ENCODE data around the gene AARS1. TPM values are rescaled to one million over a fixed set of nuclear protein-coding genes. Genes with fewer than 3 reads are reported as not detected.

The AARS1 gene
- total RNA-seq, 1 experiment from 2014 or later = 180 TPM

DNA sequence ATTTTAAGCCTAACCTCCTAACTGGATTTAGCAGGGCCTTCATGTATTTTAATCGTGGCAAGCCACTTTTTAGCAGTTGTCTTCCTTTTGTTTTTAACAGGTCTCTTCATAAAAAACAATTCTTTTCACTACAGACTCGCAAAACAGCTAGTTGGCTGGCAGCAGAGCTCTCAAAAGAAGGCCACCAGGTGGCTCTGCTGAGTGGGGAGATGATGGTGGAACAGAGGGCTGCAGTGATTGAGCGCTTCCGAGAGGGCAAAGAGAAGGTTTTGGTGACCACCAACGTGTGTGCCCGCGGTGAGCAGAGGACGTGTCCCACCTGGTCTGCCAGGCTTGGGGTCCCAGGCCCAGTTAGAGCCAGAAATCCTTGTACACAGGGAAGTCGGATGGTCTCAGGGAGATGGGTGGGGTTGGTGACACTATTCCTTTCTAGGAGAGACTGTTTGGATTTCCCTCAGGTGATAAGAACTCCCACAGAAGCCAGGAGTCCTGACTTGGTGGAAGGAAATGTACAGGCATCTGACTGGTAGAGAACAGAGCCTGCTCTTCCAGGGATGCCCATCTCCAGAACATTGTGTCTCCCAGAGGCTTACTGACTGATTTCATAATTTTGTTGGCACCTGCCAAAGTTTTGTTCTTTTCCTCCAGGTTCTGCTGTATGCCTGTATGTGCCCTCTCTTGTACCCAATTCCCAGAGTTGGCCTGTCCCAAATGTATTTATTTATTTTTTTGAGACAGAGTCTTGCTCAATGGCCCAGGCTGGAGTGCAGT, 42.5 kb upstream of the AARS1 start:
- Histone ChIP-seq H3K27me3 (ENCODE audit: insufficient read depth, low read depth) (no peaks in the 10 kb centered on the region), H3K4me2 (no peak overlapping the region), H3K27ac (no peak overlapping the region), H3F3A (ENCODE audit: insufficient read depth, low read depth) (peaks cover 10% of the 10 kb centered on the region; the same call in 1 of the 2 replicates), H3K4me3 (no peak overlapping the region), H3K79me2 (ENCODE audit: low read depth) (no peaks in the 10 kb centered on the region), H3K9me2 (ENCODE audit: insufficient read depth) (no peaks in the 10 kb centered on the region), H3K4me1 (replicated peaks; ENCODE audit: insufficient read depth) (no peaks in the 10 kb centered on the region), H4K20me1 (ENCODE audit: insufficient read depth) (no peaks in the 10 kb centered on the region), H3K9me3 (ENCODE audit: insufficient read depth, low read depth) (no peaks in the 10 kb centered on the region), H3K36me3 (ENCODE audit: low read depth) (0 out of 2 replicates have a peak, but pooled peaks cover 8% of the 10 kb centered on the region), H2AFZ (no peak overlapping the region)
- peak in 1 of 2 experiments; percentile 9 for DNase-seq
- no TSS peak for BruUV-seq (replicated peaks)
- ChIA-PET CTCF (interaction anchor here (0.6 kb wide), 1 partner anchor 38 kb away, joined by 5 read pairs; no protein-coding TSS in a partner anchor), POLR2A (ENCODE audit: unreplicated experiment) (no interaction called here)
- TF ChIP-seq EZH2 (IDR thresholded peaks at IDR 0.05; ENCODE audit: low read depth) = no peak
- TF ChIP-seq, protein P1, sequence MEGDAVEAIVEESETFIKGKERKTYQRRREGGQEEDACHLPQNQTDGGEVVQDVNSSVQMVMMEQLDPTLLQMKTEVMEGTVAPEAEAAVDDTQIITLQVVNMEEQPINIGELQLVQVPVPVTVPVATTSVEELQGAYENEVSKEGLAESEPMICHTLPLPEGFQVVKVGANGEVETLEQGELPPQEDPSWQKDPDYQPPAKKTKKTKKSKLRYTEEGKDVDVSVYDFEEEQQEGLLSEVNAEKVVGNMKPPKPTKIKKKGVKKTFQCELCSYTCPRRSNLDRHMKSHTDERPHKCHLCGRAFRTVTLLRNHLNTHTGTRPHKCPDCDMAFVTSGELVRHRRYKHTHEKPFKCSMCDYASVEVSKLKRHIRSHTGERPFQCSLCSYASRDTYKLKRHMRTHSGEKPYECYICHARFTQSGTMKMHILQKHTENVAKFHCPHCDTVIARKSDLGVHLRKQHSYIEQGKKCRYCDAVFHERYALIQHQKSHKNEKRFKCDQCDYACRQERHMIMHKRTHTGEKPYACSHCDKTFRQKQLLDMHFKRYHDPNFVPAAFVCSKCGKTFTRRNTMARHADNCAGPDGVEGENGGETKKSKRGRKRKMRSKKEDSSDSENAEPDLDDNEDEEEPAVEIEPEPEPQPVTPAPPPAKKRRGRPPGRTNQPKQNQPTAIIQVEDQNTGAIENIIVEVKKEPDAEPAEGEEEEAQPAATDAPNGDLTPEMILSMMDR (conservative IDR thresholded peaks at IDR 0.05) = peak; percentile 63
- intact Hi-C loops (cut with micrococcal nuclease; ENCODE audit: unreplicated experiment) = no loop called here

GRCh38 chr16:70331091-70331490, 41.8 kb upstream of the AARS1 start:
- H3K4me2 ChIP-seq = no peak overlapping the region
- no peak overlapping the region for H3K27ac ChIP-seq
- peaks cover 10% of the 10 kb centered on the region; the same call in 1 of the 2 replicates for H3F3A ChIP-seq (ENCODE audit: insufficient read depth, low read depth)
- H3K79me2 ChIP-seq (ENCODE audit: low read depth) = no peaks in the 10 kb centered on the region
- no peaks in the 10 kb centered on the region for H3K9me2 ChIP-seq (ENCODE audit: insufficient read depth)
- no peaks in the 10 kb centered on the region for H4K20me1 ChIP-seq (ENCODE audit: insufficient read depth)
- no peaks in the 10 kb centered on the region for H3K4me1 ChIP-seq (replicated peaks; ENCODE audit: insufficient read depth)
- CTCF ChIA-PET = interaction anchor here (0.6 kb wide), 1 partner anchor 39 kb away, joined by 5 read pairs; no protein-coding TSS in a partner anchor
- no peaks in the 10 kb centered on the region for H3K9me3 ChIP-seq (ENCODE audit: insufficient read depth, low read depth)
- no peak for DNase-seq
- POLR2A ChIA-PET (ENCODE audit: unreplicated experiment) = no interaction called here
- no peak overlapping the region for H3K4me3 ChIP-seq
- no peak overlapping the region for H2AFZ ChIP-seq
- BruUV-seq (replicated peaks) = no TSS peak
- intact Hi-C loops (cut with micrococcal nuclease; ENCODE audit: unreplicated experiment) = no loop called here
- no peaks in the 10 kb centered on the region for H3K27me3 ChIP-seq (ENCODE audit: insufficient read depth, low read depth)
- TF ChIP-seq, protein P1 (conservative IDR thresholded peaks at IDR 0.05) = no peak
- TF ChIP-seq EZH2 (IDR thresholded peaks at IDR 0.05; ENCODE audit: low read depth) = no peak
- H3K36me3 ChIP-seq (ENCODE audit: low read depth) = 0 out of 2 replicates have a peak, but pooled peaks cover 8% of the 10 kb centered on the region

DNA sequence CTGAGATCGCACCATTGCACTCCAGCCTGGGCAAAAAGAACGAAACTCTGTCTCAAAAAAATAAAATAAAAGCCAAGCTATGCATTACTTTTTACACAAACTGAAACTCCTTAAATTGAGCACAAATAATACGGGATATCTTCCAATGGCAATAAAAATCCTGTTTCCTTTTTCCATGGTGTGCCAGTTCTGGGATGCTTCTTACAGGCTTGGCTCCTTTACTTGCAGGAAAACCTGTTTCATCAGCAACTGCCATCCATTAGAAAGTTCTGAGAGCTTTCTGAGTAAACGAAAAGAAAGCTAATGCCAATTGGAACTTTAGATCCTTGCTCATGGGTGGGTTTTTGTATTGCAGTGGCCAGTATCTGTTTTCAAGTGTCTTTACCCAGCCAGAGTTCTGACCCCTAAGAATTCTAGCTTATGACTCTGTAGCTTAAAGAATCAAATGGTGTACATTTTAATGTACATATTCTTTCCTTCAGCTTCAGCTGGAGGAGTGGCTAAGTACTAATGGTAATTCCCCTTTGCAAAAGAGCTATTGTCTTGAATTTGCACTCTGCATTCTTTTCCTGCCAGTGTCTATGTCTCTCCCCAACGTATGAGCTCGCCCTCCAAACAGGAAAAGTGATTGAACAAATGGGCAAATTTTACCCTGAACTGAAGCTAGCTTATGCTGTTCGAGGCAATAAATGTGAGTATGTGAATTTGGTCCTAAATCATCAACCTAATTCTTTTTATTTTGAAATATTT, 35.9 kb upstream of the AARS1 start:
- H3F3A ChIP-seq (ENCODE audit: insufficient read depth, low read depth) = peaks cover 4% of the 10 kb centered on the region; the same call in 1 of the 2 replicates
- H2AFZ ChIP-seq = no peak overlapping the region
- H3K4me1 ChIP-seq (replicated peaks; ENCODE audit: insufficient read depth) = no peaks in the 10 kb centered on the region
- H4K20me1 ChIP-seq (ENCODE audit: insufficient read depth) = no peaks in the 10 kb centered on the region
- intact Hi-C loops (cut with micrococcal nuclease; ENCODE audit: unreplicated experiment) = no loop called here
- no peak overlapping the region for H3K4me3 ChIP-seq
- CTCF ChIA-PET = no interaction called here
- H3K9me3 ChIP-seq (ENCODE audit: insufficient read depth, low read depth) = no peaks in the 10 kb centered on the region
- no TSS peak for BruUV-seq (replicated peaks)
- no peak for TF ChIP-seq EZH2 (IDR thresholded peaks at IDR 0.05; ENCODE audit: low read depth)
- TF ChIP-seq, protein P1 (conservative IDR thresholded peaks at IDR 0.05) = no peak
- H3K9me2 ChIP-seq (ENCODE audit: insufficient read depth) = no peaks in the 10 kb centered on the region
- no peak overlapping the region for H3K27ac ChIP-seq
- no peaks in the 10 kb centered on the region for H3K36me3 ChIP-seq (ENCODE audit: low read depth)
- no peak for DNase-seq
- no peak overlapping the region for H3K4me2 ChIP-seq
- no peaks in the 10 kb centered on the region for H3K27me3 ChIP-seq (ENCODE audit: insufficient read depth, low read depth)
- no peaks in the 10 kb centered on the region for H3K79me2 ChIP-seq (ENCODE audit: low read depth)
- POLR2A ChIA-PET (ENCODE audit: unreplicated experiment) = interaction anchor here (0.6 kb wide), 1 partner anchor 14 kb away, joined by 5 read pairs; no protein-coding TSS in a partner anchor
